Lower lobe of right lung (tissue), 2 donors: ENCODE measurements around the gene GRHL1. TPM values are rescaled to one million over a fixed set of nuclear protein-coding genes. Genes with fewer than 3 reads are reported as not detected.

Source experiments
- ATAC-seq, 2 donors: fragments of 200-7000 bp; cut with Tn5 transposase; one replicate each; pipeline ENCODE4 v1.9.1; 2020 to 2022; ENCODE audit warnings: mild to moderate bottlenecking in 2 of 2, moderate library complexity in 2 of 2
- DNase-seq: peaks from one replicate; pipeline ENCODE4 v3.0.0-alpha.2; 2020
- H3K27ac ChIP-seq: fragments of 200-600 bp; one replicate; pipeline ENCODE4 v1.8.0; 2022
- H3K27me3 ChIP-seq: fragments of 200-600 bp; one replicate; pipeline ENCODE4 v1.8.0; 2022; ENCODE audit warnings: low read depth
- H3K36me3 ChIP-seq: fragments of 200-600 bp; one replicate; pipeline ENCODE4 v1.8.0; 2022; ENCODE audit warnings: mild to moderate bottlenecking
- H3K4me1 ChIP-seq: fragments of 200-600 bp; one replicate; pipeline ENCODE4 v1.8.0; 2022
- H3K4me3 ChIP-seq: fragments of 200-600 bp; one replicate; pipeline ENCODE4 v1.8.0; 2022; ENCODE audit warnings: mild to moderate bottlenecking
- H3K9me3 ChIP-seq: fragments of 200-600 bp; one replicate; pipeline ENCODE4 v1.8.0; 2022
- intact Hi-C: fragments of 100-400 bp; cut with DNase I; formaldehyde crosslinking; loops from one replicate; pipeline ENCODE4 v1.11.0; 2022
- total RNA-seq: library from RNA; stranded (reverse); fragmentation: NEBNext Ultra II Directional; extraction: Animal tissue kit (Norgen Biotek cat#: 25700); gene quantifications from one replicate; pipeline ENCODE4 v1.2.1, GENCODE V29; 2021
- TF ChIP-seq, protein P1 (sequence below): fragments of 200-600 bp; IDR thresholded peaks from one replicate; pipeline ENCODE4 v1.8.0; 2022; ENCODE audit warnings: antibody characterized with exemption, mild to moderate bottlenecking
- donor health status: DM: no; HTN: yes; CAD: no; lungs with severe emphysema.

The GRHL1 gene
- total RNA-seq, 1 donor from 2014 or later, result 6.5 TPM

DNA sequence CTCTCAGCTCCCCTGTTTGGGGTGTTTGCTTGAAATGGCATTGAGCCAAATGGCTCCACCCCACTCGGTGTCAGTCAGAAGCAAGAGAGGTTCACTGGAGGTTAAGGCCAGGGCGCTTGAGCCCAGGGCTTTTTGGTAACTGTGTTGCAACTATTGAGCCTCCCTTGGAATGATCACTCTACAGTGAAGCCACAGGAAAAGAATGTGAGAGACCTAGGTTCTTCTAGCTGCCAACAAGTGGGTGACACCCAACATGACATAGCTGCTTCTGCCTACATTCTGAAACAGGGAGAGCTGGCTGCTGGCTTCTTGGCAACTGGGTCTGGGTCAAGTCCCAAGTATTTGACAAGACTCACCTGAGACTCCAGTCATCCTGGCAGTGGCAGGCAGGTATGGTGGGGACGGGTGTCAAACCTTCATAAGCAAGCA is 7.1 kb upstream of the GRHL1 start:
- Histone ChIP-seq H3K27me3 (peaks cover 19% of the 10 kb centered on the region), H3K4me1 (peaks cover 14% of the 10 kb centered on the region), H3K36me3 (no peaks in the 10 kb centered on the region), H3K9me3 (no peaks in the 10 kb centered on the region), H3K27ac (no peak overlapping the region), H3K4me3 (no peak overlapping the region)
- TF ChIP-seq, protein P1, sequence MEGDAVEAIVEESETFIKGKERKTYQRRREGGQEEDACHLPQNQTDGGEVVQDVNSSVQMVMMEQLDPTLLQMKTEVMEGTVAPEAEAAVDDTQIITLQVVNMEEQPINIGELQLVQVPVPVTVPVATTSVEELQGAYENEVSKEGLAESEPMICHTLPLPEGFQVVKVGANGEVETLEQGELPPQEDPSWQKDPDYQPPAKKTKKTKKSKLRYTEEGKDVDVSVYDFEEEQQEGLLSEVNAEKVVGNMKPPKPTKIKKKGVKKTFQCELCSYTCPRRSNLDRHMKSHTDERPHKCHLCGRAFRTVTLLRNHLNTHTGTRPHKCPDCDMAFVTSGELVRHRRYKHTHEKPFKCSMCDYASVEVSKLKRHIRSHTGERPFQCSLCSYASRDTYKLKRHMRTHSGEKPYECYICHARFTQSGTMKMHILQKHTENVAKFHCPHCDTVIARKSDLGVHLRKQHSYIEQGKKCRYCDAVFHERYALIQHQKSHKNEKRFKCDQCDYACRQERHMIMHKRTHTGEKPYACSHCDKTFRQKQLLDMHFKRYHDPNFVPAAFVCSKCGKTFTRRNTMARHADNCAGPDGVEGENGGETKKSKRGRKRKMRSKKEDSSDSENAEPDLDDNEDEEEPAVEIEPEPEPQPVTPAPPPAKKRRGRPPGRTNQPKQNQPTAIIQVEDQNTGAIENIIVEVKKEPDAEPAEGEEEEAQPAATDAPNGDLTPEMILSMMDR, result no peak
- intact Hi-C loops, result no loop called here
- no peak for DNase-seq
- peak; percentile 3 to 54 for ATAC-seq

DNA sequence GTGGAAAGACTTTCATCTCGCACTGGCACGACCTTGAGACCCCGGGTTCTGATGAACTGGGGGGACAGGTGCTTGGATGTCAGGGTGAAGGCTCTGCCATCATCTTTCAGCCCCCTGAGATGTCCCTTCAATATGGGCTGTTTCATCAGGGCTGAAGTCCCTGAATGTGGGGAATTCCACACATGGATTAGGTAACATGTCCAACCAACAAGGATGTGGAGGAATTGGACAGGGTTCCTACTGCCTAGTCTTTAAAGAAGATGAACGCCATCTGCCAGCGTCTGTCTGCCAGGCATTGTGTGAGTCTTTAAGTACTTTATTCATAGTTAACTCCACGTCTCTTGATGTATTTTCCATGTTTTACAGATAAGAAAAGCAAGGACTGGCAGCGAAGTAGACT is 5.9 kb upstream of the GRHL1 start:
- no peak overlapping the region for H3K27ac ChIP-seq
- intact Hi-C loops, result no loop called here
- peaks cover 25% of the 10 kb centered on the region for H3K27me3 ChIP-seq
- peaks cover 12% of the 10 kb centered on the region for H3K4me1 ChIP-seq
- H3K4me3 ChIP-seq, result no peak overlapping the region
- DNase-seq (no peak), ATAC-seq (no peak)
- no peaks in the 10 kb centered on the region for H3K36me3 ChIP-seq
- no peaks in the 10 kb centered on the region for H3K9me3 ChIP-seq
- TF ChIP-seq, protein P1, result no peak

DNA sequence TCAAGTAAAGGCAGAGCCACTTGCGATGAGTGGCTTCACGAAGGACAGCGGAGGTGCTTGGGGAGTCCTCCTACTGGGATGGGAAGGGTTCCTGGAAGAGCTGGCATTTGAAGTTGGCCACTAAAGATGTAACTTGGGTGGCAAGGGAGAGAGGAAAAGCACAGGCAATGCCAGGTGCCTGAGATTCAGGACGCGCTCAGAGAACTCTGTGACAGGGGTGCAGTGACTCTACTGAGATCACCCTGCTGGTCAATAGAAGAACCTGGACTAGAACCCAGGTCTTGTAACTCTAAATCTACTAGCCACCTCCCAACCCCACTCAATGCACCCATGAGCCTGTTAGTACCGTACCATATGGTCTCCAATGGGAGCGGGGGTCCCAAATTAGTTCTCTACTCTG is 5.4 kb upstream of the GRHL1 start:
- Histone ChIP-seq H3K9me3 (no peaks in the 10 kb centered on the region), H3K27ac (no peak overlapping the region), H3K36me3 (no peaks in the 10 kb centered on the region), H3K4me1 (peaks cover 9% of the 10 kb centered on the region), H3K27me3 (peaks cover 25% of the 10 kb centered on the region), H3K4me3 (no peak overlapping the region)
- no peak for DNase-seq
- intact Hi-C loops, result no loop called here
- TF ChIP-seq, protein P1, result no peak
- ATAC-seq, result no peak

DNA sequence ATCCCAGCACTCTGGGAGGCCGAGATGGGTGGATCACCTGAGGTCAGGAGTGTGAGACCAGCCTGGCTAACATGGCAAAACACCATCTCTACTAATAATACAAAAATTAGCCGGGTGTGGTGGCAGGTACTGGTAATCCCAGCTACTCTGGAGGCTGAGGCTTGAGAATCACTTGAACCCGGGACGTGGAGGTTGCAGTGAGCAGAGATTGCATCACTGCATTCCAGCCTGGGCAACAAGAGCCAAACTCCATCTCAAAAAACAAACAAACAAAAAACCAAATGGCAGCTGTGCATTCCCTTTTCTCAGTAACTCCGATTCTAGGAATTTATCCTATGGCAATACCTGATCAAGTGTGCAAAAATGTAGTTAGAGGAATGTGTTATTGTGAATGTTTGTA is 4.7 kb upstream of the GRHL1 start:
- DNase-seq (no peak), ATAC-seq (no peak)
- Histone ChIP-seq H3K27ac (no peak overlapping the region), H3K4me1 (peaks cover 9% of the 10 kb centered on the region), H3K4me3 (no peak overlapping the region), H3K36me3 (no peaks in the 10 kb centered on the region), H3K9me3 (no peaks in the 10 kb centered on the region), H3K27me3 (peaks cover 25% of the 10 kb centered on the region)
- intact Hi-C loops, result no loop called here
- TF ChIP-seq, protein P1, result no peak

DNA sequence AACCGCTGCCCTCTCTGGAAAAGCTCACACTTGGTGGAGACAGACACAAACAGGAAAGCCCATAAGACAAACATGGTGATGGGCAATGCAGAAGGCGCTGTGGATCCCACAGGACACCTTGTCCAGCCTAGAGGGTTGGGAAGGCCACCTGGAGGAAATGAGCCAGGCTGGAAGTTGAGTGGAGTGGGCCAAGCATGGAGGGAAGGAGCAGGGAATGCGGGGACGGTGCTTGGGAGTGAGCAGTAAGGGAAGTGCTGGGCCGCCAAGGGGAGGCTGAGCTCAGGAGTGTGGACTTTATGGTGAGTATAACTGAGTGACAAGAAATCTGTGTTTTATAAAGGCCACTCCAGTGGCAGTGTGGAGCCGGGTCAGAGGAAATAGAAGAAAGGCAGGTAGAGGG is 2.8 kb upstream of the GRHL1 start:
- no peak for ATAC-seq
- TF ChIP-seq, protein P1, result no peak
- no peaks in the 10 kb centered on the region for H3K9me3 ChIP-seq
- peaks cover 27% of the 10 kb centered on the region for H3K4me1 ChIP-seq
- intact Hi-C loops, result no loop called here
- H3K4me3 ChIP-seq, result no peak overlapping the region
- H3K27ac ChIP-seq, result no peak overlapping the region
- H3K27me3 ChIP-seq, result peaks cover 25% of the 10 kb centered on the region
- no peaks in the 10 kb centered on the region for H3K36me3 ChIP-seq
- DNase-seq, result no peak
